Activated CD4-positive, CD25-positive, alpha-beta regulatory T cell treated with anti-CD3 and anti-CD28 coated beads, Interleukin-2, amount 50 U/mL, for 24 hours (primary cell): Measurements from ENCODE around the gene XDH.

Experiments used
- ATAC-seq, 2 donors: fragments of 150-1000 bp; cut with Tn5 transposase; one replicate each; pipeline ENCODE4 v1.10.0; 2021; ENCODE audit warnings: mild to moderate bottlenecking in 1 of 2, moderate library complexity in 1 of 2

Gene XDH

DNA sequence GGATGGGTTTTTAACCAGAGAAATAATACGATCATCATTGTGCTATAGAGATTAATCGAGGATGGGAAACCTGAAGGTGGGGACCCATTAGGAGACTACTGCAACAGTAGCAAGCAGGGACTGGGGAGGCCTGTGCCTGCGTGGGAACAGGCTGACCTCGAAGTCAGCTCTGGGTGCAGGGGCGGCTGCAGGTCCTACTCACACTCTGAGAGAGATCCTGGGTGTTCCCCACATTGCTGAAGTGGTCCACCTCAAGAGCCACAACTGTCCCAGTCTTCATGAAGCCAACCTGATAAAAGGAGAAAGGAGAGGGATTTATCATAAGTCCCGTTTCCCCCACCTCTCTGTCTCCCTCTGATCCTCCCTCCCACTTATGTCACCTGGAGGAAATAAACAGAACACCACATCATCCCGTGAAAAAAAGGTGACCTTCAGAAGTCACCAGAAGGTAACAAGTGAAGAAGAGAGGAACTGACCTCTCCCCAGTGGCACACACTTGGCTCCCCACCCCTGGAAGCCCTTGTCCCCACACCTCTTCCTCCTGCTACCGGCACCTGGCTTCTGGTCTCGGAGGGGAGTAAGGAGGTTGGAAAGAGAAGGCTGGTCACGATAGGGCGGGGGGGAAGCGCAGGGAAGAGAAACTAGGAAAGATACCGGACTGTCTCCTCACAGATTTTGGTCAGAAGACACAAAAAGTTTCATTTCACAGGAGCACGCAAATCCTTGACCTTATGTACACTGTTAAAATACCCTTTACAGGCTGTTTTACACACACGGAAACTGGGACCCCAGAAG lies 50.4 kb downstream of the XDH start:
- no peak for ATAC-seq

DNA sequence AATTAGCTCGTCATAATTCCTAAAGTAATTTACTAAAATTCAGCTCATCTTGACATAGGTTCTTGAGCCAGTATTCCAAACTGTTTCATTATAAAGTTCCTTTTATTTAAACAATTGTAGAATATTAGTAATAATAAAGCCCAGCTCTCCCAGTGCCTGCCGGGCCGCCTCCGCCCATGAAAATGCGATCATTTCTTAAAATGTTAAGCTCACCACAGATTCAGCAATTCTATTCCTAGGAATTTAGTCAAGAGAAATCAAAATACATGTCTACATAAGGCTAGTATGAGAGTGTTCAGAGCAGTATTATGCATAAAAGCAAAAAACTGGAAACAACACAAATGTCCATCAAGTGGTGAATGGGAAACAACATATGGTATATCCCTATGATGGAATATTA lies 52.0 kb downstream of the XDH start:
- no peak for ATAC-seq

DNA sequence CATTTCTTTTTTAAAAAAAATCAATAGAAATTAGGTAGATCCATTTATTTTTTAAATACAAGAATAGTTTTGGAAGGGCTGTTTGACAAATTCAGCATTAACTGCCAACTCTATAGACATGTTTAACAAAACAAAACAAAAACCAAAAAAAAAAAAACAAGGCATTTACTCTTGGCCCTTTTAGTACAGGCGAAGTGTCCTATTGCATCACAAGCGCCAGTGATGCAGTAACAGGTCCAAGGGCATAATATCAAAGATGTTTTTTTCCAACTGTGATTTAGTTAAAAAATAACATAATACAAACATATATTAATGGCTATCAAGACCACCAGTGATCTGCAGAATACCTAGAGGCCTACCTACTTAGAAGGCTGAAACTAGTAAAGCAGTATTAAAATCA lies 55.3 kb downstream of the XDH start:
- no peak for ATAC-seq

DNA sequence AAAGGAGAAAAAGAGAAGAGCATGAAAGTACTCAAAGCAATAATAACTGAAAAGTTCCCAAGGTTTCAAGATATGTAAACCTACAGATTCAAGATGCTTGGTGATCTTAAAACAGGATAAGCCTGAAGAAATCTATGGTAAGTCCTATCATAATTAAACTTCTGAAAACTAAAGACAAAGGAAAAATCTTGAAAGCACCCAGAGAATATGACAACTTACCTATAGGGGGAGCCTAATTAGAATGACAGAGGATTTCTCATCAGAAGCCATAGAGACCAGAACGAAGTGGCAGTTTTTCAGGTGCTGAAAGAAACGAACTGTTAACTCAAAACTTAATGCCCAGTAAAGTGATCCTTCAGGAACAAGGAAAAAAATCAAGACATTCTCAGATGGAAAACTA lies 59.7 kb downstream of the XDH start:
- ATAC-seq: no peak

DNA sequence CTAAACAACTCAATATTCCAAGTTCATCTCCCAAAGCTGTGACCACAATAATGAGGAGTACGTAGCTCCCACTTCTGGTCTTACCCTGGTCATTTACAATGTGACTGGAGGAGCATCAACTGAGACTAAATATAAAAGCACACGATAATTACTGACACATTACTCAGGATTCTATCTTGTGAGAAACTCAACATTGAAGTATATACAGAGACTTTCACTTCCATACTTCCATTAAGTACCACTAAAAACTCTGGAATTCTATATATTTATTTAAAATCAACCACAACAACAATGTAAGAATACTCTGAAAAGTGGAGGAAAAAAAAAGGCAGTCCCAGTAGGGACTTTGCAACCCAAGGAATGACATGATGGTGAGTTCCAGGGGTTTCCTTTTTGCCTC lies 61.4 kb downstream of the XDH start:
- ATAC-seq: no peak

DNA sequence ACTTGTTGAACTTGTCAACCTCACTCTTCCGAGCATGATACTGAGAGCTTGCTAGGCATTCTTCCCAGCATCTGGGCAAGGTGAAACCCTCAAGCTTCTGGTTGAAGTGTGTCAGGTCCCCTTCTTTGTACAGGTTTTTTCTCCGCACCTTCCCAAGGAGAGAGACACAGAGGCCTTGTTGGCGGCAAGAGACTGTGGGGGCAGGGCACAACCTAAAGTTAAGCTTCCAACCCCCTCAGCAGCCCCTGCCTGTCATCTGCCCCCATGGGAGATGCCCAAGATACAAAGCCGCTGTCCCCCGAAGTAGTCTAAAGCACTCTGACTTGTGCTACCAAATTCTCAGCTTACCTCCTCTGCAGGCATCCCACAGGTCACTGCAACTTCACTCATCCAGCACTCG lies 64.9 kb downstream of the XDH start:
- no peak for ATAC-seq

DNA sequence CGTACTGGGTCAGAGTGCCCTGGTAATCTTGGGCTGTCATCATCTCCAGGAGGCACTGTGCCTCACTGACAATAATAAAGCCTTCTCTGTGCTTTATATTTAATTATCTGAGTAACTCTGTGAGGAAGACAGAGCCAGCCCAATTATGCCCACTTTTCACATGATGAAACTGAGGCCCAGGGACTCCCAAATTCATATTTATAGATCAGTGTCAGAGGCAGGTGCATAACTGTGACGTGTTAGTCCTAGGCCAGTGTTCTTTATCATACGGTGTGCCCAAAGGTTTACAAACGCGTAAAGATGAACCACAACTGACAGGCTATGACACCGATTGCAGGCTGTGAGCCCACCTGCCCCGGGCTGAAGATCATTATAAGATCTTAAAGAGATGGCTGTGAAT lies 65.4 kb downstream of the XDH start:
- ATAC-seq: no peak

DNA sequence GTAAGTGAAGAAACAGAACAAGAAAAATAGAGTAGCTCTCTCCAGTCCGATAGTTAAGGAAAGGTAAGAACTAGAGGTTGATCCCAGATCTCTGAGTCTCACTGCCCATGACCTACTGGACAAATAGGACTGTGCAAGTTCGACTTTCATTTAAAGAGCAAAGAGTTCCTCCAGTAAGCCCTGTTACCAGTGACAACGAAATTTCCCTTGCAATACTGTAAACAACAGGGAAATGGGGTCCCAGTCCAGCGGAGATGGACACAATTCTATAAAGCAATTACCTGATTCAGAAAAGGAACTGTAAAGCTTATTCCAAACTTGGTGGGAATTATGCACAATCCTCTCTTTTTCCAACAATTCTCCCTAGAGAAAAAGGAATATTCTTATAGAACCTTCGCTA lies 65.9 kb downstream of the XDH start:
- no peak for ATAC-seq

DNA sequence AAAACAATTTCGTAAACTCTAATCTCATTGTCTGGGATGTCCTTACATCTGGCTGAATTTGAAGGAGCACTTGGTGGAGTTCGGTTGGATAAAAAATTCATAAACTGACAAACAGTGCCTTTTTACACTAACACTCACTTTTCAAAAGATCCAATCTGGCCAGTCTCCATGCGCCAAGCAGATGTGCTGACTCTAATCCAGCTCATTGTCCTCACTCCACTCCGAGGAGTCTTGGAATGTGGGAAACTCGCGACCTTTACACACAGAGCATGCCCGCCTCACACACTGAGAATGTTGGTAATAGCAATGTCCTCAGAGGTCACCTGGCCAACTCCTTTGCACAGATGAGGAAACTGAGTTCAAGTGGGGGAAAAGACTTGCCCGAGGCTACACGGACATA lies 66.8 kb downstream of the XDH start:
- ATAC-seq: no peak

DNA sequence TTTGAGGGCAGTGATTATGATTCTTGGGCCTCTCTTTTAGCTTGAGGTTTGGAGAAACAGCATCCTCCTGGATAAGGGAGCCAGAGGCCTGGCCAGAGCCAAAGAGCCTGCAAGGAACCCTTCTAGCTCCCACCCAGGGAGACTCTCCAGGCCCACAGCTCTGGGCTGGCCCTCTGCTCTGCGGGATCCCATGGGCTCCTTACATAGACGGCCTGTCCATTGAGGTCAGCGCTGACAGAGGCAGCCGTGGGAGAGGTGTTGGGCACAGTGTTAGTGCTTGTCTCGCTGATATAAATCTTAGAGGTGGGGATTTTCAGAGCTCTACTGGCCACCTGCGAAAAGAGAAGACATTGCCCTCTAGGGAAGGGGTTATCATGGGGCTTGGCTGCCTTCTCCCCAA lies 67.2 kb downstream of the XDH start:
- no peak for ATAC-seq

DNA sequence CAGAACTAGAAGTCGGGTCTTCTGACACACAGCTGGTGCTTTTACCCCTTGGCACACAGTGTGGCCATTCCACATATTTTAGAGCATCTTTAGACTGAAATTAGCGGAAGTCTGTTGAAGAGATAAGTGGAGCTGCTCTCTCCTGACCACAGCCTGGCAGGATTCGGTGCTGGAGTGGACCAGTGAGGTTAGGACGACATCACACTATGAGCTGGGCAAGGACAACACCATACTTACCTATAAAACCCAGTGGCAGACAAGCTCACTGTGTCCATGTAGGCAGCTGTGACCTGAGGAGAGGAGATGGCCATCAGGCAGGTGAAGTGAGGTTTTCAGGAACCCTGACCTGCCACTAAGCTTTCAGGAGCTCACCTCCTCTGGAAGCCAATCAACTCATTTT lies 70.1 kb downstream of the XDH start:
- no peak for ATAC-seq

DNA sequence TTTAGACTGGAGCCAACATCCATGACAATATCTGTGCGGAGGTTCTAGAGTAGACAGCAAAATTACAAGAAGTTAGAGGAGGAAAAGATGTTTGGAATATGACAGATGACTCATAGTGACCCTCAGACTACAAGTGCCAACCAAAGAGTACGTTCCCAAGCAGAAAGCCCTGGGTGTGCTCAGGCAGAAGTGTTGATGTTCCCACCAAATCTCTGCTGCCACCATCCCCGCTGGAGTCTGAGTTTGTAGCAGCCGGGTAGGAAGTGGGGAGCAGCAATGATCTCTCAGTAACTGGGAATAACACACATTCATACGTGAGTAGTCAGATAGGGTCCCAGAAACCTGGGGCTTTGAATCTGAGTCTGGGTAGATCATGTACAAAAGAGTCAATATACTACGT lies 73.2 kb downstream of the XDH start:
- no peak for ATAC-seq

DNA sequence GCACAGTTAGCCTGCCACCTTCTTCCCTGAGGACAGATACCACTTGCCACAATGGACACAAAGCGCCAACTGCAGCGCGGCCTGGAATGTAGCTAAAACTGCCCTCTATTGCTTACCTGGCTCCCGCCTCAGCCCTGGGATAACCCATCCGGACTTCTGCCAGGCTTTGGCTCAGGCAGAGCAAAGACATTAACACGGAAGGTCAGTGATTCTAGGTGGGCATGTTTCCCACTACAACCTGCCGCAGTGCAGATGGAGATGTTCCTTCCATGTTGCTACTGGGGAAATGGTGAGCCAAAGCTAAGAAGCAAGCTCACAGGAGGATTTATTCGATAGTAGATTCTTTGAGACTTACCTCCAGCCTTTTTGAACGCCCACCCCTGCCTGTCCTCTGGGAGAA lies 74.8 kb downstream of the XDH start:
- ATAC-seq: no peak

DNA sequence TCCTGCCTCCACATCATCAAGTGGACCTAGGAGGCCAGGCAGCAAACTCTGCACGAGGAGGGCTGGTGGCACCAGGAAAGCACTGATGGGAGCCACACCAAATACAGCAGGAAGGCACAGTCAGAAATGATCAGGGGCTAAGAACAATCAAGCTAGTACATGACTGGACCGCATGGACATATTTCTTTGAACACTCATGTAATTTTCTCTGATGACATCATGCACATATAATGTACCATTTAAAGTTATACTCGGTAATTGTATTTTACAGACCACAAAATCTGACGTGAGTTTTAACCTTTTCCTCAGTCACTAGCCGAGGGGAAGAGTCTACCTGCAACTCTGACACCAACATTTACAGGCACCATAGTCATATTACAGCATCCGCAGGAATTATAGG lies 76.7 kb downstream of the XDH start:
- ATAC-seq: no peak

DNA sequence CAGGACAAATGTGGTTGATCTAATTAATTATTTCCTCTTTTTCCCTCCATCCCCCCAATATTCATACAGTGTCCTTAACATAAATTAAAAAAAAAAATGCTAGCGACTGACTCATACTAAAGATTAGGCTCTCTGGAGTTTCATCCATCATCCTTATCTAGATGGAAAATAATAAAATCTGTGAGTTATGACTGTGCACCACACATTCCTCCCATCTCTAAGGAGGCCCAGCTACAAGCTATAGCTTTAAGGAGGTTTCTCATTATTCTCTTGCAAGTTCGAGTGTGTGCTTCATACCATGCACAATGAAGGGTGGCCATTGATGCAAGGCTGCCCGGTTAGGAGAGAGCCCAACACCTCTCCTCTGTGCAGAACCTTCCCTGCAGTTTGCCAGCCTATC lies 77.3 kb downstream of the XDH start:
- no peak for ATAC-seq

DNA sequence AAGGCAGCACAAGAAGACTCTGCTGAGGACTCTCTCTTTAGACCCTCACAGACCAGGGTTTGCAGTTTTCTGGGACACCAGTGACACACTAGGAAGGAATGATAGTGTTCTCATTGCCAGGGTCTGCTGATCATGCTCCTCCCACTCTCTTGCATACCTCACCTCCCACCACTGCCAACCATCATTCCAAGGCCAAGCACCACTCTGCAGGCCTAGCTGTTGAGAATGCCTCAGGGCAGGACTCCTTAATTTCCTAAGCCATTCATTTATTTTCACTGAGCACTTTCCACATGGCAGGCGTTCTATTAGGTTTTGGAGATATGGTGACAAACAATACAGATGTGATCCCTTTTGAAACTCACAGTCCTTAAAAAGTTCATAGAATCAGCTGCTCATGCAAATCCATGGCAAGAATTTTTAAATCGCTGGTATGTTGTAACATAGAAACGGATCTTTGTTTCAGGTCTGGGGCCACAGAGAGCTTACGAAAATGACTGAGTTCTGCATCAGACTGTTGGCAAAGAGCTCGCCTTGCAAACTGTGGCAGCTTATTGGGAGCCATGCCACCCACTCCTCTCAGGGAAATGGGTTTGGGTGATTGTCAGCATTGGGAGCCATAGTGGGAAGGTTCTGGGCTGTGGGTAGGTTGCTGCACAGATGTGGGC lies 78.5 kb downstream of the XDH start:
- ATAC-seq: no peak

DNA sequence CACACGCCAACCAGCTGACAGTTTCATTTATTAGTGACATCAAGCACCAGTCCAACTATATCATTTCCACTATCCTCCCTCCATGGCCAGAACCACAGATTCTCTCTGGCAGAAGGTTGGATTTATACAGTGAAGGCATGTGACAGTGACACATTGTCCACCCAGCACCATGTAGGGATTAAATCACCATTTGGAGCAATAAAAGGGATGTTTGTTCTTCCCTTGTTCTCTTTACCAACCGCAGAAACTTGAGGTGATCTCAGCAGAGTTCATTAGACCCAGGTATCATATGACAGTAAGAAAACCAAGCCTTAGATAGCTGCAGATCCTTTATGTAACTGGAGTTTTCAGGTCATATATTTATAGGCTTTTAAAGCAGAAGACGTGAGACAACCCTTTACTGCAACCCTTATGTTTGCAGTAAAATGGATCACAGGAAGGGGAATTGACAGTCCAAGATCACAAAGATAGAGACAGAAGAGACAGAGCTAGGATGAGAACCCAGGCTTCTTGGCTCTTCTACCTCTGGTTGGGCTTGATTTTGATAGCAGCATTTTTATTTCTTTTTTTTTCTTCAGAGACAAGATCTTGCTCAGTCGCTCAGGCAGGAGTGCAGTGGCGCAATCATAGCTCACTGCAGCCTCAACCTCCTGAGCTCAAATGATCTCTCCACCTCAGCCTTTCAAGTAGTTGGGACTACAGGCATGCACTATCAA lies 80.1 kb downstream of the XDH start:
- no peak for ATAC-seq

DNA sequence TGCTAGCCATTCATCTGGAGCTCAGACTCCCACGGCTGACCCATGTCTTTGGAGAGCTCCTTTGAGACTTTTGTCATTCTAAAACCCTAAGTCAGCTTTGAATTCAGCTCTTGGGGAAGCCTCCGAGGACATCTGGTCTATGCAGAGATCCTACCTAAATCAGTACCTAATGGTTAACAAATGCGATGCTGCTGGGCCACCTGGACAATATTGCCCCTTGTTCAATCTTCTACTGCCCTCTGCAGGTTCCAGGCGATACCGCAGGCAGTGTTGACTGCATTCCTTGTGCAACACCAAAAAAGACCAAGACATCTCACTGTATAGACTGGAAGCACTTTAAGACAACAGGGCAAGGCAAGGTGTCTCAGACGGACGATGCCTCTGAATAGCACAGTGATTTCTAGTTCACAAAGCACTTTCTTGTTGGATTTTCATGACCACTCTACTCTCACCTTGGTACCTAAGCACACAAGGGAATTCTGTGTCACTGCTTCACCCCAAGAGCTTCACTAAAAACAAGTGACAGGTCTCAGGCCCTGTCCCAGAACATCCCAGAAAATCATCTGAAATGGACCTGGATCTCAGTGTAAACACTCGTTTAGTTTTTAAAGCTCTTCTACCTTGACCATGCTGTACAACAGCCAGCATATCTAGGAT lies 80.9 kb downstream of the XDH start:
- peak; percentile 41 to 79 for ATAC-seq

DNA sequence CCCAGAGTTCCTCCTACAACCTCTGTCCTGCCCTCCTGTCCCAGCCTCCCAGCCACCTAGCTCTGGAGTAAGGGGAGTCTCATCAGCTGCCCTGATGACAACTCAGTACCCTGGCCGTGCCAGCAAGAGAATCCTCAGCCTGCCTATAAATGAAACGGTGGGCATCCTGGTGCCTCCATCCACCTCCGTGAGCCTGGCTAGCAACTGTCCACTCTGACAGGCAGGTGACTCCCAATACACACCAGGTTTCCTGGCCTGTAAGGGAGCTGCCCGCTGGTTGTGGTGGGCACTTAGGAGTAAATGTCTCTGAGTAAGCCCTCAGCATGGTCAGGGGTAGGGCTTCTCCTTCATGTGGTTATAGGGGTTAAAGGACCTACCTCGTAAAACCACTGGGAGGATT lies 81.5 kb downstream of the XDH start:
- no peak for ATAC-seq

DNA sequence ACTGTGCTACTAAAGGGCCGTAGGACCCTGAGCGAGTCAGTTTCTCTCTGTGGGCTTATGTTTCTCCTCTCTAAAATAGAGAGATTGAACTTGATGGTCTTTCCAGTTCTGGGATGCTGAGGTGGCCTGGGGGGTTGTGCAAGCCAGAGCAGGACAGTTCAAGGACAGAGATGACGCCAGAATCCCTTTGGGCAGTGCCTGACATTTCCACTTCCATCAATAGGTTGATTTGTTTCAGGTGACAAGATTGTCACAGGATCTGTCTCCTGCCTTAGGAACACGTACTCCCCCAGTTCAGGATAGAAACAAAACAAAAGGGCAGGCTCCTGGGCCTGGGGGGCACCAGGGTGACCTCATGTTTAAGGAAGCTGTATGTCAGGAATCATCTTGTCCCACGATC lies 82.0 kb downstream of the XDH start:
- ATAC-seq: no peak

DNA sequence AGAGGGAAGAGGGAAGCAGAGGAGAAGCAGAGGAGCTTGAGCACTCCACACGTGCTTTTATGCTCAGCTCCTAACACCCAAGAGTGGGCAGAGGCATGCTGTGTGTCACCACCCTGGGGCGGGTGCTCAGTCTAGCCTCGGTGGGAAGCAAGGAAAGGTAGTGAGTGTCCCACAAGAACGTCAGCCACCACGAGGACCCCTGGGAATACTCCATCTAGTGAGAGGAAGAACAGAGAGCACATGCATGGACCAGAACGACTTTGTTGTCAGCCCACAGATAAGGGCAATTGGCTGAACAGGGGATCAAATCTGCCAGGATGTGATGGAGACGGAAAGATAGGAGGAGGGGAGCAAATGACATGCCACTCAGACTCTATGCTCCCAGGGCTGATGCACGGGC lies 83.4 kb downstream of the XDH start:
- ATAC-seq: no peak

DNA sequence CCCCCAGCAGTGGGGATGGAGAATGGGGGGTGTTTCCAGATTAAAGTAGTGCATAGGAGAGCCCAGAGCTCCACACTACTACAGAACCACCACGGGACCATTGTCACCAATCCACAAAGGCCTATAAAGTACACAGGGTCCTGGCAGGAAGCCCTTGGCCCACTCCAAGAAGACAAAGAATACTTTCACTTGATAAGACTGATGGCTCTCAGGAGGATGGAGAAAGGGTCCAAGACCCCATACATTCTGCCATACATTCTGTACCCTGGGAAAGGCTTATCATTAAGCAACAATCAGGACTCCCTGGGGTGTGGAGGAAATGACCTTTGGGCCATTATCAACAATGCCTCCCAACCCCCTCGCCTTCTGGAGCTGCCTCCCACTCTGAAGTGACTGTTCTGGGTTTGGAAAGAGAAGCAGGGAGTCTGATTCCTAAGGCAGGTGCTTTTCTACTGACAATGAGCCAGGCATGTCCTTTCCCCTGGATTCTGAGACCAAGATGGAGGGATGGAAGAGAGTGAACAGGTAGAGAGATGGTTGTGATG lies 85.4 kb downstream of the XDH start:
- no peak for ATAC-seq

DNA sequence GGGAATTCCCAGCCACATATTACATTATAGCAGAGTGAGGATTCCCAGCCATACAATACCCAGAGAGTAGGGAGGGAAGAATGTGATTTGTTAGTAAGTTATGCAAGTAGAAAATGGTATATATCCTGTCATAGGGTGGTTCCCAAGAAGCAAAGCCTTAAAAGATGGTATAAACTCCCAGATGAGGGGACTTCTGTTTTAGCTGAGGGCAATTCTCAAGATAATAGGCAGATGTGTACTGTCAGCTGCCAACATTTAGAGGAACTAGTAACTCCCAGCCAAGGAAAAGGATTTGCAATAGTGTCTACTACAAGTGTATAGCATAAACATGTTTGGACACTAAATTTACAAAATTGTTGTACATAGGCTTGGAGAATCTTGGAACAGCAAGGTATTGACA lies 86.5 kb downstream of the XDH start:
- ATAC-seq: no peak
